Measurements from ENCODE around the gene MDM2.

- TF ChIP-seq POLR2A (IDR thresholded peaks at IDR 0.05; ENCODE audit: low read length), result no peak
- no peak for TF ChIP-seq GATA1 (IDR thresholded peaks at IDR 0.05; ENCODE audit: low read depth, low read length)
These were observed 91.3 kb downstream of the MDM2 start for GRCh38 chr12:68899251-68899771.

All from erythroblast (primary cell).